Bone marrow (tissue), 2 donors: ENCODE measurements around the gene SPAAR.
"Not testable (repeated sequence)": the region's sequence is repeated elsewhere in the genome, so short reads cannot be mapped to it uniquely, and the experiment has no call there.

Source experiments
- DNase-seq, 2 donors: peaks; one replicate each; lab custom pipeline; 2025; lab: John Stamatoyannopoulos, UW

The SPAAR gene

DNA sequence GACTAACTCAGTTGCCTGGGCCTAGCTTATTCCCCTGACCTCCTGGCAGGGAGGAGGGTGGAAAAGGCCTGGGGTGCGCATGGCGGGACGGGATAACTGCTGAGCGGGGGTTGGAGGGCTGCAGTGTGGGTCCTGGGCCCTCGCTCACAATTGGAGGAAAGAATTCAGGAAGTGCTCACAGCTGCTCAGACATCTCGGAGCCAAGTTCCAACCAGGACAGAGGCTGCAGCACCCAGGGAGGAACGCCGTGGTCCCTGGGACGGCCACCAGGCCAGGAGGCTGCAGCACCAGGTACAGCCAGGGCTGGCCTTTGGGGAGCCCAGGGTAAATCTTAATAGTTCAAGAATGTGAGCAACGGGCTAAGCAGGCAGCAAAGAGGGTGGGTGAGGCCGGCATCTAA is at the start of gene SPAAR:
TSS of gene SPAAR (plus strand) at position 217 of the 400 bp plus-strand sequence. CDS start 974 bp downstream, outside the sequence.
- no peak for DNase-seq

DNA sequence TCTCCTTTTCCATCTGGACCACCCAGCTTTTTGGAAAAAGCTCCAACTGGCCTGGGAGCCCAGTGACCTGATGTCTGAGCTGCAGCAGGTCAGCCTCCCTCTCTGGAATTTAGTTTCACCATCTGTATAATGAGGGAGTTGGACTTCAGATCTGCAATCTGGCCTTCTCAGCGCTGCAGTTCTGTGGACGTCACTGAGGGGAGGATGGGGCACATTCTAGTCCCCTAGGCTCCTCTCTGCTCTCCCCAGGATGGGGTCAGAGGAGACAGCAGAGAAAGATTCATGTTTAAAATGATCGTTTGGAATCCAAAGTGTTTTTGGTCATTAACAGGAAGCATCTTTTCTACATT is 49.3 kb upstream of the SPAAR start:
- no peak for DNase-seq

GRCh38 chr9:35861161-35861897 is 48.0 kb upstream of the SPAAR start:
- no peak for DNase-seq

DNA sequence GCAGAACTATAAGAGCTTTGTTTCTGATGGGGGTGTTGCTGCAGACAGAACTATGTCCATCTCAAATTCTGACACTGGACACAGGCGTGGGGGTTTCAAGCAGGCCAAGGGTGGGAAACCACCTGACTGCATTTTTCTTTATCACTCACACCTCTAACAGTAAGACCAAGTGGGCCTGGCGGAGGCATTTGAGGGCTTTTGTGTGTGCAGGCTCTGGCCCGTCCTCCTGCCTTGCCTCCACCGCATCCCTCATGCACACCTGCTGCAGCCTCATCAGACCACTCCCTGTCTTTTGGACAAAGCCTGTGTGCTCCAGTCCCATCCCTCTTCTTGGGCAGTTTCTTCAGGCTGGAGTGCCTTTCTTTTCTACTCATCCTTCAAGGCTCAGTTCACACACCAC is 47.0 kb upstream of the SPAAR start:
- DNase-seq: no peak

GRCh38 chr9:35863583-35863982 is 45.7 kb upstream of the SPAAR start:
- DNase-seq: no peak

GRCh38 chr9:35864695-35865255 is 44.5 kb upstream of the SPAAR start:
- no peak for DNase-seq

GRCh38 chr9:35867538-35867937 is 41.8 kb upstream of the SPAAR start:
- DNase-seq: no peak

- no peak for DNase-seq
Observed at GRCh38 chr9:35868933-35869332, 40.4 kb upstream of the SPAAR start.

- DNase-seq: no peak
Observed at GRCh38 chr9:35869621-35870216, 39.6 kb upstream of the SPAAR start.

GRCh38 chr9:35870351-35870923 is 38.9 kb upstream of the SPAAR start, which contains the start of gene OR13J1:
OR13J1 (minus strand) TSS chr9:35870401; CDS start chr9:35870401, 0 bp downstream.
- DNase-seq: no peak

GRCh38 chr9:35871545-35871944 is 37.7 kb upstream of the SPAAR start:
- DNase-seq: no peak

DNA sequence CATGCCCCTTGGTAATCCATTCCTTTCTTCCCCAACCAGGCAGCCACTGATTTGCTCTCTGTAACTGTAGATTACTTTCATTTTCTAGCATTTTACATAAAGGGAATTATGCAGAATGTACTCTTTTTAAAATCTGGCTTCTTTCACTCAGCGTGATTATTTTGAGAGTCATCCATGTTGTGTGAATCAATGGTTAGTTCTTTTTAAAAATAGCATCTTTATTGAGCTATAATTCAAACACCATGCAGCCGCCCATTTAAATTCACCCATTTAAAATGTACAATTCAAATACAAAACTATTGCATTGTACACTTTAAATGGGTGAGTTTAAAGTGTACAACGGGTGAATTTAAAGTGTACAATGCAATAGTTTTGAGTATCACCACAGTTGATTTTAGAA is 36.8 kb upstream of the SPAAR start:
- DNase-seq: no peak

GRCh38 chr9:35882263-35882848 is 26.9 kb upstream of the SPAAR start:
- peak; percentile 37 to 42 for DNase-seq

GRCh38 chr9:35882996-35883395 is 26.3 kb upstream of the SPAAR start:
- DNase-seq: no peak

DNA sequence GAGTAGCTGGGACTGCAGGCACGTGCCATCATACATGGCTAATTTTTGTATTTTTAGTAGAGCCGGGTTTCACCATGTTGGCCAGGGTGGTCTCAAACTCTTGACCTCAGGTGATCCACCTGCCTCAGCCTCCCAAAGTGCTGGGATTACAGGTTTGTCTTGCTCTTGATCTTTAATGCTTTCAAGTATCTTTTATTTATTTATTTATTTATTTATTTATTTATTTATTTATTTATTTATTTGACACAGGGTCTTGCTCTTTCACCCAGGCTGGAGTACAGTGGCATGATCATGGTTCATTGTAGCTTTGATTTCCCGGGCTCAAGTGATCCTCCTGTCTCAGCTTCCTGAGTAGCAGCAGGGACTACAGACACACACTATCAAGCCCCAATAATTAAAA is 24.4 kb upstream of the SPAAR start:
- not testable (repeated sequence) for DNase-seq

DNA sequence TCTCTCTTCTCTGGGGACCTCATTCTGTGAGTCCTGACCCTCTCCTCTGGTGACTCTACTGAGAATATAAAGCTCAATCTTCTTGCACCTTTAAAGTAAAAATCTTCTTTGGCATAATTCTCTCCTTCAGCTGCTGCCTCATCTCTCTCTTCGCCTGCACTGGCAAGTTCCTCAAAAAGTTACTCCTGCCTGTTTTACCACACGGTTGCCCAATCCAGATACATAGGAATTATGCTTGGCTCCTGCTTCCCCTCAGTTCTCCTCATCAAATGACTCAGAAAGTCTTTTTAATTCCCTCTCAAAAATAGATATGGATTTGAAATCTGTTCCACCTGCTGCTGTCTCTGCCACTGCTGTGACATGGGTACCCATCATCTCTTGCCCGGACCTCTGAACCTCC is 17.6 kb upstream of the SPAAR start:
- DNase-seq: no peak

DNA sequence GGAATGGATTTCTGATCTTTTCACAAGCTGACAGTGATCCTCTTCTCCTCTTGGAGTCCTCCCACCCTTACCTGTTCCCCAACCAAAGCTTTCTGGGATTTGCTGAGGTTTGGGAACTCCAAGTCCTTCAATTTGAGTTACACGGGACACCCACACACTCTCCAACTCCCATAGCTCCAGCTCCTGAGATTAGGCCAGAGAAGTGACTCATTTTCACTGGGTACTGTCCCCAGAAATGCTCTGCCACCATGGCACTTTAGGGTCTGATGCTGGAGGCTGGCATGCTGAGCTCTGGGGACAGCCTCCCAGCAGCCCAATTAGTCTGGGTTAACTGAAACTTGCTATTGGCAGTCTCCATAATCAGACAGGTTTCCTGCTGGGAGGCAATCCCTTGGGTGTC is 17.2 kb upstream of the SPAAR start:
- no peak for DNase-seq

DNA sequence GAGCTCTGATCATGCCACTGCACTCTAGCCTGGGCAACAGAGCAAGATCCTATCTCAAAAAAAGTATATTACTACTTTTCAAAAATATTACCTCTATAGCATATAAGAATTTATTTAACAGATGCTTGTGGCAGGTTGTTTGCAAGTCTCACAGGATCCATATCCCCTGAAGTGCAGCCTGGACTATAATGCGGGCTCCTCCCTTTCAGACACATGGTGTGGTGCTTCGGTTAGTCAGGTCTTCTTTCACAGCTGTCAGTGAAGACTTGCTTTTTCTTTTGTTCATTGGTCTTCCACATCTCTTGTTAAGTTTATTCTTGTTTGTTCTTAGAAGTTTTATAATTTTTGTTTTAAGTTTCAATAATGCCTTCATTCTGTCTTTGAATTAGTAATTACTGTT is 12.7 kb upstream of the SPAAR start:
- no peak for DNase-seq

- not testable (repeated sequence) for DNase-seq
Observed at GRCh38 chr9:35897376-35898099, 11.8 kb upstream of the SPAAR start.

DNA sequence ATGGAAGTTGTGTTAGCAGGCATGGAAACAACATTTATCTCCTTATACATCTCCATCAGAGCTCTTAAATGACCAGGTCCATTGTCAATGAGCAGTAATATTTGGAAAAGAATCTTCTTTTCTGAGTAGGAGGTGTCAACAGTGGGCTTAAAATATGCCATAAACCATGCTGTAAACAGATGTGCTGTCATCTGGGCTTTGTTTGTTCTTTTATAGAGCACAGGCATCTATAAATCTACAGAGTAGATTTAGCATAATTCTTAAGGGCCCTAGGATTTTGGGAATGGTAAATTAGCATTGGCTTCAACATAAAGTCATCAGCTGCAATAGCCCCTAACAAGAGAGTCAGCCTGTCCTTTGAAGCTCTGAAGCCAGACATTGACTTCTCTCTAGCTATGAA is 11.0 kb upstream of the SPAAR start:
- no peak for DNase-seq

DNA sequence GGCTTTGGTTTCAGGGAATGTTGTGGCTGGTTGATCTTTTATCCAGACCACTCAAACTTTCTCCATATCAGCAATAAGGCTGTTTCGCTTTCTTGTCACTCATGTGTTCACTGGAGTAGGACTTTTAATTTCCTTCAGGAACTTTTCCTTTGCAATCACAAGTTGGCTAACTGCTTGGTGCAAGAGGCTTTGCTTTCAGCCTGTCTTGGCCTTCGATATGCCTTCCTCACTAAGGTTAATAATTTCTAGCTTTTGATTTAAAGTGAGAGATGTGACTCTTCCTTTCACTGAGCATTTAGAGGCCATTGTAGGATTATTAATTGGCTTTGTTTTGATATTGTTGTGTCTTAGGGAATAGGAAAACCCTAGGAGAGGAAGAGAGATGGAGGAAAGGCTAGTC is 10.3 kb upstream of the SPAAR start:
- DNase-seq: no peak

DNA sequence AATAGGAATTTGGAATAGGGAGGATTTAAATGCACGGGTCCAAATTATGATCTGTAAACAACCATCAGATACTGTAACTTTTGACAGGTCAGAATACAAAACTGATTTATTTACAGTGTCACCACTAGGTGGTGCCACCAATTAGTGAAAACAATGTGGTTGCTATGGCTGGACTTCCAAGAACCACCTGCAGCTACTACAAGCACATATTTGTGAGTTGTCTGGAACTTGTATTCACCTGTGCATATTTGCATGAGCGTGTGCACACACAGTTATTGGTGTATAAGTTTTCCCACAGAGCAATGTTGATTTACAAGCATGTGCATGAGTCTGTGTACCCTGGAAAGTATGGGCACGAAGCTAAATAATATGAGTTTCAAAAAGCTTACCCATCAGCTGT is 6.2 kb upstream of the SPAAR start:
- no peak for DNase-seq
